ENCODE data around the gene KRT6B. TPM values are rescaled to one million over a fixed set of nuclear protein-coding genes. Genes with fewer than 3 reads are reported as not detected.

KRT6B gene
- polyA plus RNA-seq, 1 donor from 2014 or later = not detected

- no peaks in the 10 kb centered on the region for H3F3A ChIP-seq (ENCODE audit: insufficient read depth, low read length, poor library complexity, severe bottlenecking)
- H3K27ac ChIP-seq (ENCODE audit: low read length) = no peak overlapping the region
- no peak for TF ChIP-seq RAD21 (conservative IDR thresholded peaks at IDR 0.05)
- TF ChIP-seq EP300 (conservative IDR thresholded peaks at IDR 0.05; ENCODE audit: poor library complexity, severe bottlenecking) = no peak
- TF ChIP-seq REST (IDR thresholded peaks at IDR 0.05; ENCODE audit: borderline replicate concordance) = no peak
- no peak for TF ChIP-seq TAF1 (IDR thresholded peaks at IDR 0.05; ENCODE audit: low read depth)
- no peak for TF ChIP-seq SMC3 (conservative IDR thresholded peaks at IDR 0.05; ENCODE audit: poor library complexity)
- no peak for TF ChIP-seq POLR2AphosphoS5 (IDR thresholded peaks at IDR 0.05)
- TF ChIP-seq EZH2 (IDR thresholded peaks at IDR 0.05; ENCODE audit: borderline replicate concordance, insufficient read depth, low read length, poor library complexity, severe bottlenecking) = no peak
- no peak for TF ChIP-seq MXI1 (conservative IDR thresholded peaks at IDR 0.05; ENCODE audit: poor library complexity, severe bottlenecking)
- no peak for TF ChIP-seq CTCF (IDR thresholded peaks at IDR 0.05; ENCODE audit: poor library complexity, severe bottlenecking)
- no peak overlapping the region for H3K4me2 ChIP-seq (ENCODE audit: low read length)
- H3K9me3 ChIP-seq (ENCODE audit: low read length) = no peaks in the 10 kb centered on the region
- H3K79me2 ChIP-seq (replicated peaks; ENCODE audit: insufficient read depth, low read length) = no peaks in the 10 kb centered on the region
- no peak overlapping the region for H3K4me3 ChIP-seq (ENCODE audit: low read length)
- no peaks in the 10 kb centered on the region for H3K36me3 ChIP-seq (ENCODE audit: insufficient read depth, low read length)
- no peaks in the 10 kb centered on the region for H4K20me1 ChIP-seq (ENCODE audit: insufficient read depth)
- no peaks in the 10 kb centered on the region for H3K27me3 ChIP-seq (ENCODE audit: insufficient read depth, low read depth, low read length)
- H2AFZ ChIP-seq (ENCODE audit: low read depth, low read length) = no peak overlapping the region
- no peaks in the 10 kb centered on the region for H3K9me2 ChIP-seq (ENCODE audit: insufficient read depth, low read length)
- H3K9ac ChIP-seq (ENCODE audit: low read length) = no peak overlapping the region
Measured at GRCh38 chr12:52469853-52470252, 17.9 kb upstream of the KRT6B start.

- H3K4me2 ChIP-seq (ENCODE audit: low read length) = no peak overlapping the region
- H3K36me3 ChIP-seq (ENCODE audit: insufficient read depth, low read length) = no peaks in the 10 kb centered on the region
- no peak overlapping the region for H3K27ac ChIP-seq (ENCODE audit: low read length)
- no peaks in the 10 kb centered on the region for H3K9me3 ChIP-seq (ENCODE audit: low read length)
- H3F3A ChIP-seq (ENCODE audit: insufficient read depth, low read length, poor library complexity, severe bottlenecking) = no peaks in the 10 kb centered on the region
- H3K79me2 ChIP-seq (replicated peaks; ENCODE audit: insufficient read depth, low read length) = no peaks in the 10 kb centered on the region
- no peak for TF ChIP-seq SMC3 (conservative IDR thresholded peaks at IDR 0.05; ENCODE audit: poor library complexity)
- no peak overlapping the region for H3K9ac ChIP-seq (ENCODE audit: low read length)
- H4K20me1 ChIP-seq (ENCODE audit: insufficient read depth) = no peaks in the 10 kb centered on the region
- H3K27me3 ChIP-seq (ENCODE audit: insufficient read depth, low read depth, low read length) = no peaks in the 10 kb centered on the region
- H3K4me3 ChIP-seq (ENCODE audit: low read length) = no peak overlapping the region
- H3K9me2 ChIP-seq (ENCODE audit: insufficient read depth, low read length) = no peaks in the 10 kb centered on the region
- H2AFZ ChIP-seq (ENCODE audit: low read depth, low read length) = no peak overlapping the region
Measured at GRCh38 chr12:52464897-52465296, 13.0 kb upstream of the KRT6B start.

DNA sequence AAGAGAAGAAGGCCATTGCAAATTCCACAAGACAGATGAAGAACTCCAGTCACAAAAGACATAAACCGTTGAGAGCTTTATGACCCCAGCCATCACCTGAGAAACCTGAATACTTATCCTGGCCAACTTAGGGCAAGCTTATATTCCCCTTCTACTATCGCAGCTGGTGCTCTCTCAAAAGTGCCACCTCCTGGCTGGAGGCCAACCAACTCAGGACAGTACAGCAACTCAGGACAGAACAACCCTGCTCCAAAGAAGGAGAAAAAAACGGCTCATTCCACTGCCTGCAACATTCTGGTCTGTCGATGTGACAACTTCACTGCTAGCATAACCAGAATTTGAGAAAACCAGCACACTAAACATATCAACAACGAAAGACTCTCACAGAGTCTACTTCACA lies 9.7 kb upstream of the KRT6B start:
- no peaks in the 10 kb centered on the region for H4K20me1 ChIP-seq (ENCODE audit: insufficient read depth)
- no peak for TF ChIP-seq RAD21 (conservative IDR thresholded peaks at IDR 0.05)
- TF ChIP-seq SMC3 (conservative IDR thresholded peaks at IDR 0.05; ENCODE audit: poor library complexity) = no peak
- no peak for TF ChIP-seq TAF1 (IDR thresholded peaks at IDR 0.05; ENCODE audit: low read depth)
- TF ChIP-seq CTCF (IDR thresholded peaks at IDR 0.05; ENCODE audit: poor library complexity, severe bottlenecking) = no peak
- TF ChIP-seq EP300 (conservative IDR thresholded peaks at IDR 0.05; ENCODE audit: poor library complexity, severe bottlenecking) = no peak
- TF ChIP-seq POLR2AphosphoS5 (IDR thresholded peaks at IDR 0.05) = no peak
- TF ChIP-seq MXI1 (conservative IDR thresholded peaks at IDR 0.05; ENCODE audit: poor library complexity, severe bottlenecking) = no peak
- no peak for TF ChIP-seq REST (IDR thresholded peaks at IDR 0.05; ENCODE audit: borderline replicate concordance)
- TF ChIP-seq EZH2 (IDR thresholded peaks at IDR 0.05; ENCODE audit: borderline replicate concordance, insufficient read depth, low read length, poor library complexity, severe bottlenecking) = no peak
- H3K4me2 ChIP-seq (ENCODE audit: low read length) = no peak overlapping the region
- H3K79me2 ChIP-seq (replicated peaks; ENCODE audit: insufficient read depth, low read length) = no peaks in the 10 kb centered on the region
- H3K9me3 ChIP-seq (ENCODE audit: low read length) = no peaks in the 10 kb centered on the region
- H3K27ac ChIP-seq (ENCODE audit: low read length) = no peak overlapping the region
- no peaks in the 10 kb centered on the region for H3K9me2 ChIP-seq (ENCODE audit: insufficient read depth, low read length)
- no peaks in the 10 kb centered on the region for H3K27me3 ChIP-seq (ENCODE audit: insufficient read depth, low read depth, low read length)
- H2AFZ ChIP-seq (ENCODE audit: low read depth, low read length) = no peak overlapping the region
- no peaks in the 10 kb centered on the region for H3K36me3 ChIP-seq (ENCODE audit: insufficient read depth, low read length)
- no peaks in the 10 kb centered on the region for H3F3A ChIP-seq (ENCODE audit: insufficient read depth, low read length, poor library complexity, severe bottlenecking)
- H3K4me3 ChIP-seq (ENCODE audit: low read length) = no peak overlapping the region
- no peak overlapping the region for H3K9ac ChIP-seq (ENCODE audit: low read length)
